GM21390 (cell line): ENCODE results near the gene TDRD1.

Source experiments
- ATAC-seq: cut with Tn5 transposase; IDR thresholded peaks from one replicate; pipeline ENCODE4 v1.9.1; 2021; ENCODE audit not compliant: unreplicated experiment

TDRD1 gene

GRCh38 chr10:114265392-114266053 lies 86.4 kb downstream of the TDRD1 start:
- no peak for ATAC-seq

DNA sequence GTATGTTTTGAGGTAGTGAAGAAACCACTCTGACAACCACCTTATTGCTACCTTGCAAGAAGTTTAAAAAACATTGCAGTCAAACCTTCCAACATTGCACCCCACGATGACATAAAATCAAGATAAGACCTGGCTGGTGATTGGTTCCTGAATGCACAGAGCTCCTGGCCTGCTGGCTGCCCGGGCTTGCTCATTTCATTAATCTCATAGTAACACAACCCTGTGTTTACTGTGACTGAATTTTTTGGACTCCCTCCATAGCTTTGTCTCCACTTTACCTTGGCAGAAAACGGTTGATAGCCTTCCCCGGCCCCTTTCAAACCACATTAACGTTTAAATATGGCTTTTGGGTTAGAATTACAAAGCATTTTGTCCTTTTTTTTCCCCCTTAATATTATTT lies 87.4 kb downstream of the TDRD1 start:
- ATAC-seq, result no peak

DNA sequence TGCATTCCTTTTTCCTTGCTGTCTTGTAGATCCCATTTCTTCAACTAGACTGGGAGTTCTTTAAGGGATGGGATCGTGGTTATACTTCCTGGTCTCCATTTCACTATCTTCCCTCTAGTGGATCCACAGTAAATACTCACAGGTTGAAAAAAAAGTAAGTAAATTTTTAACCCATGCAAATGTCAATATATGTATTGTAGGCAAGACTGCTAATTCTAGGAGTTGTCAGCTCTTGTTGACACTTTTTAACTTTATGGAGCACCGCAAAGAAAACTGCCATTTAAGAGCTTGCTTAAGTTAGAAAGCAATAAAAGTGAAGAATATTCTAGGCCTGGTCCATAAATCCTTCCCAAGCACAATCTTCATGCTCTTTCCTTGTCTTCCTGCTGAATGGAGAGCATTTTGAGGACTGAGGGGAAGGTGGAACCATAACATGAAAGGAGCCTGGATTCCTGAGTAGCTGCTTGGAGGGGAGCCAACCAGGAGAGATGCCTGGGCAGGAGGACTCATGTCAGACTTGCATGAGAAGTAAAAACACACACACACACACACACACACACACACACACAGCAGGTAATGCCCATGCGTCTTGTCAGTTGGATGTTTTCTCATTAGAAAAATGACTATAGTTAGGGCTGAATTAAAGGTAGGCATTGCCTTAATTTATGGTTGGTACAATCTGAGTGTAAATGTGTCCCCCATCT lies 92.1 kb downstream of the TDRD1 start:
- no peak for ATAC-seq

DNA sequence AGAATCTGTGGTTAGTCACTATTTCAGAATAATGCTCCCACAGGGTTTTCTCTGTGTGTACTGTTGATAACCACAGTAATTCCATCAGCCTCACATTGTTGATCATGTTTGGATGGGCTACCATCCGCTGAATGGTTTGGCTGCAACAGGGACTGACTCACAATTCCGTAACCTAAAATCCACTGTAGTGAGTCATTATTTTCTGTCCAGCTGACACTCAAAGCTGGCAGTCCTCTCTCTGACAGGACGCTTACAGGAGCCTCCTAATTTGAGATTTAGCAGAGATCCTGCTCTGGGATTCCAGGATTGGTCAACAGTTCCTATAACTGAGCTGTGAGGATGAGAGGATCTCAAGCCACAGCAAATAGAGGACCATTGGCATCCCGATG lies 92.6 kb downstream of the TDRD1 start:
- ATAC-seq, result no peak

- no peak for ATAC-seq
Measured at GRCh38 chr10:114272696-114273095, 93.5 kb downstream of the TDRD1 start.

- no peak for ATAC-seq
Measured at GRCh38 chr10:114273910-114274309, 94.8 kb downstream of the TDRD1 start.

- ATAC-seq, result no peak
Measured at GRCh38 chr10:114274616-114275453, 95.7 kb downstream of the TDRD1 start.

GRCh38 chr10:114276066-114276465 lies 96.9 kb downstream of the TDRD1 start:
- ATAC-seq, result no peak

- ATAC-seq, result no peak
Measured at GRCh38 chr10:114276671-114277070, 97.5 kb downstream of the TDRD1 start.

GRCh38 chr10:114278140-114278883 lies 99.2 kb downstream of the TDRD1 start:
- ATAC-seq, result no peak

- ATAC-seq, result no peak
Measured at GRCh38 chr10:114278884-114279191, 99.7 kb downstream of the TDRD1 start.

GRCh38 chr10:114279289-114279688 lies 100.1 kb downstream of the TDRD1 start:
- ATAC-seq, result no peak

DNA sequence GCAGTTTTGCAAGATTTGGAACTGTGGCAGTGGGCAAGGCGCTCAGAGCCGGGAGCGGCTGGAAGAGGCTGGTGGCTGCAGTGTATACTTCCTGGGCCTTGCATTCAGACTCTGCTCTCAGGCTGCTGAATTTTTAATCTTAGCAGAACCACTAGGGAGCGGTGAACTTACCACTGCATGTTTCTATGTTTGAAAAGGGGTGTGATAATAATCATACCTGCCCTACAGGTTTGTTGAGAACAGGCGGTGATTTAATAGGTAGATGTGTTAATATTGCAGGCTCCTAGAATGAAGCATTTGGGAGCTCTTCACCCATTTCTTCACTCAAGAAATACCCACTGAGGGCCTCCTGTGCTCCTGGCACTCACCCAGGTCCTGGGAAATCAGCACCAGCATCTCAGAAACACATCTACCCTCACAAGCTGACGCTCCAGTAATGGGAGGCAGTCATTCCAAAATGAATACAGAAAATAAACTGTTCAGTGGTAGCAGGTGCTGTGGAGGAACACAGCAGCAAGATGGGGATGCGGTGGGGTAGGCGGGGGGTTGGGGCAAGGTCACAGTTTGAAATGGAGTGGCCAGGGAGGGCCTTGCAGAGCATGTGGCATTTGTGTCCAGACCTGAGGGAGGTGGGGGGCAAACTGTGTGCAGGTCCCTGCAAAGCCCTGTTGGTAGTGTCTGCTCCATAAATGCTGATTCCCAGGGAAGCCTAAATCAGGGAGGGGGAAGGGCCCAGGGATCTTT lies 100.9 kb downstream of the TDRD1 start:
- no peak for ATAC-seq

DNA sequence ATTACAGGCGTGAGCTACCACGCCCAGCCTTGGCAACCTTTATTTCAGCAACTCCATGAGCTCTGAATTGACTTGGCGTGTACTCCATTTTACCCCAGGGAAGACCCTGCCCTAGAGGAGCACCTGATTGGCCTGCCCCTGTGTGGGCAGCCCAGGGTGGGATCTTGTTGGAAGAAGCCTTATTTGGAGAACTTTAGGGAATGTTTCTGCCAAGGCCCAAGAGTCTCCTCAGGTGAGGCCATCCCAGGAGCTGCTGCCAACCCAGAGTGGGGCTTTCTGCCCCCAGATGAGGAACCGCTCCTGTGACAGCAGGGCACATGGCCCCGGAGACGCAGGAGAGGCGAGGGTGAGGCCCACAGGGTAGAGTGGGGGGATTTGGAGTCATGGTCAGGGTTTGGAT lies 101.9 kb downstream of the TDRD1 start:
- no peak for ATAC-seq

DNA sequence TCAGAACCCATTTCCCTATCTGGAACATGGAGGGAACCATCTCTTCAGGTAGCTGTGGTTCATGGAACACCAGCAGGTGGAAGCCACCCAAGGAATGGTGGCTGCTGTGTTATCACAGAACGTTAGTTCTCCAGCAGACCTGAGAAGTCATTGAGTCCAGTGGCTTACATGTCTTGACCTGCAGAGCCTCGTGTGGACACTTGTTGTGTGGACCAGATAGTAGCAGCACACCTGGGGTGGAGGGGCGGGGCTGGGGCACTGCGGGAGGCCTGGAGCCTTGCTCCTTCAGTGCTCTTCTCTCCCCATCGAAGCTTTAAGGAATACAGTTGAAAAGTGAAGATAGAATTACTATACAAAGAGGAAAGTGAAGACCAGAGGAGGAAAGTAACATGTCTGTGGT lies 102.3 kb downstream of the TDRD1 start:
- ATAC-seq, result no peak
